KMS-11 (cell line): ENCODE data around the gene SLC35F3.

Source experiments
- H2AFZ ChIP-seq: fragments of 200-600 bp; sonication (generic); 2 replicates; pipeline ENCODE4 v1.6.1; 2016; ENCODE audit warnings: antibody characterized with exemption, mixed run types, low read depth
- H3K27ac ChIP-seq: fragments of 200-600 bp; sonication (generic); 2 replicates; pipeline ENCODE4 v1.6.1; 2016; ENCODE audit warnings: mild to moderate bottlenecking, mixed run types
- H3K27me3 ChIP-seq: fragments of 200-600 bp; sonication (generic); 2 replicates; pipeline ENCODE4 v1.6.1; 2017; ENCODE audit warnings: mild to moderate bottlenecking, low read depth, mixed run types, moderate library complexity; ENCODE audit not compliant: insufficient read depth
- H3K36me3 ChIP-seq: fragments of 200-600 bp; sonication (generic); 2 replicates; pipeline ENCODE4 v1.6.1; 2017; ENCODE audit warnings: mild to moderate bottlenecking, mixed run types; ENCODE audit not compliant: insufficient read depth
- H3K4me1 ChIP-seq: fragments of 200-600 bp; sonication (generic); 2 replicates; pipeline ENCODE4 v1.6.1; 2016; ENCODE audit warnings: mild to moderate bottlenecking, low read depth, mixed run types; ENCODE audit not compliant: poor library complexity, severe bottlenecking
- H3K4me2 ChIP-seq: fragments of 200-600 bp; sonication (generic); 2 replicates; pipeline ENCODE4 v1.7.0; 2016; ENCODE audit warnings: mild to moderate bottlenecking, mixed run types
- H3K4me3 ChIP-seq: fragments of 200-600 bp; sonication (generic); IDR thresholded peaks from 2 replicates; pipeline ENCODE4 v1.6.1; 2017; ENCODE audit warnings: low read depth, low read length, mixed read lengths; ENCODE audit not compliant: insufficient read depth
- H3K79me2 ChIP-seq: fragments of 200-600 bp; sonication (generic); 2 replicates; pipeline ENCODE4 v1.6.1; 2016; ENCODE audit warnings: low read depth, mixed run types; ENCODE audit not compliant: insufficient read depth
- H3K9ac ChIP-seq: fragments of 200-600 bp; sonication (generic); 2 replicates; pipeline ENCODE4 v1.6.1; 2016; ENCODE audit warnings: mild to moderate bottlenecking, mixed run types
- H4K20me1 ChIP-seq: fragments of 200-600 bp; sonication (generic); 2 replicates; pipeline ENCODE4 v1.6.1; 2016; ENCODE audit warnings: mild to moderate bottlenecking, mixed run types; ENCODE audit not compliant: insufficient read depth
- CTCF ChIP-seq: fragments of 200-600 bp; sonication (generic); conservative IDR thresholded peaks from 2 replicates; pipeline ENCODE4 v1.6.1; 2017; ENCODE audit warnings: low read depth, mild to moderate bottlenecking, antibody characterized with exemption, low read length, moderate library complexity, mixed read lengths

The SLC35F3 gene

DNA sequence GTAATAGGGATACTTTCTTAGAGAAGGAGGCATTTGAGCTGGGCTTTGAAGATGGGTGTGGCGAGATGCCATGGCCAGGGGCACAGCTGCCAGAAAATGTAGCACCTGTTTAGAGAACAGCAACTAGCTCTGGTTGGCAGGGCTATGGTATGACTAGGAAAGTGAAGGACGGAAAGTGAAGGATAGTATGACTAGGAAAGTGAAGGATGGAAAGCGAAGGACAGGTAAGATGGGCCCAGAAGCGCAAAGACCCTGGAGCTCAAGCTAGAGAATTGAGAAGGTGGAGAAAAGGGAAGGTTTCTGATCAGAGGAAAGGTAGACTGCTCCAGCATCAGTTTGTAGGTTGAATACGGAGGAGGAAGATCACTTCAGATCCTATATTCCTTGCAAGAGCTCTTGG, 205.4 kb downstream of the SLC35F3 start:
- no peak for TF ChIP-seq CTCF
- Histone ChIP-seq H4K20me1 (no peaks in the 10 kb centered on the region), H3K4me2 (no peak overlapping the region), H3K4me3 (no peak overlapping the region), H3K36me3 (no peaks in the 10 kb centered on the region), H3K27ac (no peak overlapping the region), H3K27me3 (no peaks in the 10 kb centered on the region), H3K4me1 (no peaks in the 10 kb centered on the region), H3K79me2 (no peaks in the 10 kb centered on the region), H3K9ac (no peak overlapping the region), H2AFZ (no peak overlapping the region)

GRCh38 chr1:234111458-234112142, 207.1 kb downstream of the SLC35F3 start:
- Histone ChIP-seq H3K27me3 (no peaks in the 10 kb centered on the region; the same call in 1 of the 2 replicates), H3K9ac (no peak overlapping the region), H3K36me3 (no peaks in the 10 kb centered on the region), H2AFZ (no peak overlapping the region), H4K20me1 (no peaks in the 10 kb centered on the region), H3K4me2 (no peak overlapping the region), H3K4me3 (no peak overlapping the region), H3K4me1 (peaks cover 4% of the 10 kb centered on the region), H3K79me2 (no peaks in the 10 kb centered on the region), H3K27ac (no peak overlapping the region)
- 0 out of 2 replicates have a peak, but pooled peaks have one; percentile 13 for TF ChIP-seq CTCF

GRCh38 chr1:234114648-234115307, 210.3 kb downstream of the SLC35F3 start:
- no peaks in the 10 kb centered on the region; the same call in 1 of the 2 replicates for H3K27me3 ChIP-seq
- no peaks in the 10 kb centered on the region for H4K20me1 ChIP-seq
- peak overlapping the region; percentile 91 for H2AFZ ChIP-seq
- H3K4me3 ChIP-seq = peak overlapping the region; percentile 42
- peaks cover 4% of the 10 kb centered on the region for H3K4me1 ChIP-seq
- no peaks in the 10 kb centered on the region for H3K79me2 ChIP-seq
- H3K27ac ChIP-seq = no peak overlapping the region
- H3K36me3 ChIP-seq = no peaks in the 10 kb centered on the region
- peak overlapping the region; percentile 58 for H3K4me2 ChIP-seq
- TF ChIP-seq CTCF = peak; percentile 95
- H3K9ac ChIP-seq = peak overlapping the region; percentile 6; the same call in 1 of the 2 replicates

DNA sequence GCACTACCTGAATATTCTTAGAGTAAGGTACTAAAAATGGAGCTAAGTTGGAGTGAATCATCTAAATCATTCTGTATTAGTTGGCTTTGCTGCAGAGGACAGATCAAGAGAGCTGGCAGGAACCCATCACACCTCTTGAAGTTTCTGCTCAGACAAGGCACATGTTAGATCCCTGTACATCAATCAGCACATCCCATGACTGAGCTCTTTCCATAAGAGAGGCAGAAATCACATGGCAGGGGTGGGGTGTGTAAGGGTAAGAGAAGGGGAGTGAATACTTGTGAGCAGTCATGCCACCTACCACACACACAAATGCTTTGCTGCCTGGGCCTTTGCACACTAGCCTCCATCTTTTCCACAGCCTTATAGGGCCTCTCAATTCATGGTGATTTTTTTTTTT, 214.4 kb downstream of the SLC35F3 start:
- no peak overlapping the region for H2AFZ ChIP-seq
- H3K4me3 ChIP-seq = no peak overlapping the region
- H3K27ac ChIP-seq = no peak overlapping the region
- no peak overlapping the region for H3K9ac ChIP-seq
- H3K79me2 ChIP-seq = no peaks in the 10 kb centered on the region
- no peaks in the 10 kb centered on the region; the same call in 1 of the 2 replicates for H3K27me3 ChIP-seq
- no peaks in the 10 kb centered on the region for H4K20me1 ChIP-seq
- H3K4me1 ChIP-seq = peaks cover 4% of the 10 kb centered on the region
- no peak for TF ChIP-seq CTCF
- no peak overlapping the region for H3K4me2 ChIP-seq
- no peaks in the 10 kb centered on the region for H3K36me3 ChIP-seq
